H1 (cell line): ENCODE measurements around the gene PCDHAC1. TPM values are rescaled to one million over a fixed set of nuclear protein-coding genes. Genes with fewer than 3 reads are reported as not detected.
A peak's percentile ranks its signal among the peaks of the same experiment; 100 is the strongest.

Source experiments
- ATF2 ChIP-seq: IDR thresholded peaks from 2 replicates; pipeline ENCODE4 v1.6.1; 2012; ENCODE audit warnings: low read length, inconsistent platforms
- BCL11A ChIP-seq, 2 experiments: IDR thresholded peaks; one replicate each; pipeline ENCODE4 v1.6.1; 2011; ENCODE audit warnings: low read depth in 2 of 2, low read length in 2 of 2, mild to moderate bottlenecking in 2 of 2
- CTBP2 ChIP-seq: IDR thresholded peaks from 2 replicates; pipeline ENCODE4 v1.7.0; 2011; ENCODE audit warnings: borderline replicate concordance, mild to moderate bottlenecking, moderate library complexity, mixed read lengths, low read length; ENCODE audit not compliant: insufficient read depth, insufficient read length
- CTCF ChIP-seq, 3 experiments: IDR thresholded peaks; 1 replicate in 2 of 3; 2 replicates in 1 of 3; pipeline versions ENCODE4 v1.5.1 to v1.6.1; 2011; ENCODE audit warnings: low read length in 3 of 3, mild to moderate bottlenecking in 3 of 3, inconsistent platforms in 2 of 3, low read depth in 1 of 3, moderate library complexity in 1 of 3; ENCODE audit not compliant: insufficient read depth in 1 of 3; ENCODE audit errors: control extremely low read depth in 1 of 3
- MAFK ChIP-seq: IDR thresholded peaks from 2 replicates; pipeline ENCODE4 v1.6.1; 2012; ENCODE audit warnings: low read depth, mild to moderate bottlenecking, improper control_type of control experiment, low read length
- POU5F1 ChIP-seq: IDR thresholded peaks from 2 replicates; pipeline ENCODE4 v1.6.1; 2011; ENCODE audit warnings: low read depth, mild to moderate bottlenecking, low read length, moderate library complexity
- SAP30 ChIP-seq: fragments of 300-600 bp; sonication (generic); IDR thresholded peaks from 2 replicates; pipeline ENCODE4 v1.7.1; 2012; ENCODE audit warnings: low read length, moderate library complexity, mild to moderate bottlenecking, inconsistent platforms; ENCODE audit not compliant: insufficient read depth, insufficient replicate concordance
- SIX5 ChIP-seq: IDR thresholded peaks from 2 replicates; pipeline ENCODE4 v1.6.1; 2011; ENCODE audit warnings: mild to moderate bottlenecking, low read depth, low read length
- TEAD4 ChIP-seq: IDR thresholded peaks from 2 replicates; pipeline ENCODE4 v1.6.1; 2012; ENCODE audit warnings: low read depth, low read length, inconsistent platforms, mixed read lengths
- YY1 ChIP-seq: IDR thresholded peaks from 2 replicates; pipeline ENCODE4 v1.6.1; 2011; ENCODE audit warnings: low read depth, mild to moderate bottlenecking, low read length
- polyA plus RNA-seq, 7 experiments: library from polyadenylated mRNA; depleted of rRNA in 3 of 7; stranded (reverse) in 5 of 7; unstranded in 2 of 7; fragments of >200 nt in 5 of 7; fragments of 200-250 nt in 2 of 7; gene quantifications; 1 replicate in 5 of 7; 2 replicates in 1 of 7; 4 replicates in 1 of 7; pipeline versions ENCODE4 v1.2.1 to v1.2.3, GENCODE V29; 2011 to 2013; ENCODE audit warnings: missing spikeins in 2 of 7, mixed read lengths in 2 of 7
- total RNA-seq: library from RNA; stranded (reverse); fragmentation: NEBNext Ultra II Directional; extraction: Animal tissue kit (Norgen Biotek cat#: 25700); gene quantifications from 2 replicates; pipeline ENCODE4 v1.2.1, GENCODE V29; 2021

The PCDHAC1 gene
- total and polyA plus RNA-seq, 2 of the 8 experiments (the other 6 are each of a cell fraction or from before 2014, with no cell fraction given): 2.2 to 4.5 TPM

GRCh38 chr5:140966293-140967225 lies 40.5 kb downstream of the PCDHAC1 start, which contains the start of gene PCDHAC2 (continued):
- no peak for TF ChIP-seq SAP30
- TF ChIP-seq CTBP2: peak; percentile 92
- TF ChIP-seq POU5F1: no peak
- 0 out of 4 replicates have a peak, but pooled peaks of 1 of the 3 experiments have one; percentile 9 for TF ChIP-seq CTCF (IDR thresholded peaks at IDR 0.05; ENCODE audit: control extremely low read depth in 1 of 3, insufficient read depth in 1 of 3, low read depth in 1 of 3, low read length in 3 of 3)
- TF ChIP-seq BCL11A (IDR thresholded peaks at IDR 0.05; ENCODE audit: low read depth in 2 of 2, low read length in 2 of 2): no peak
- no peak for TF ChIP-seq TEAD4
- TF ChIP-seq ATF2: no peak
- TF ChIP-seq SIX5: no peak
- TF ChIP-seq YY1: no peak
- TF ChIP-seq MAFK: no peak
